Measurements from ENCODE around the gene NPAS2.

NPAS2 gene

GRCh38 chr2:100819370-100820272 is at the start of gene NPAS2:
Gene NPAS2, plus strand, starts transcription at chr2:100820139. Its CDS starts 84,616 bp downstream, at chr2:100904755.
- DNase-seq (ENCODE audit: low read depth) = no peak
- no peak for TF ChIP-seq CTCF (IDR thresholded peaks at IDR 0.05; ENCODE audit: insufficient read depth, low read depth, low read length, missing control alignments)
- no peak within 1 kb of the TSS for H3K4me3 ChIP-seq (ENCODE audit: low read depth, low read length)

GRCh38 chr2:100771125-100771524 is 48.8 kb upstream of the NPAS2 start:
- no peak for TF ChIP-seq CTCF (IDR thresholded peaks at IDR 0.05; ENCODE audit: insufficient read depth, low read depth, low read length, missing control alignments)
- no peak overlapping the region for H3K4me3 ChIP-seq (ENCODE audit: low read depth, low read length)
- DNase-seq (ENCODE audit: low read depth) = no peak

- DNase-seq (ENCODE audit: low read depth) = no peak
- TF ChIP-seq CTCF (IDR thresholded peaks at IDR 0.05; ENCODE audit: insufficient read depth, low read depth, low read length, missing control alignments) = no peak
- H3K4me3 ChIP-seq (ENCODE audit: low read depth, low read length) = no peak overlapping the region
Observed at GRCh38 chr2:100773538-100773937, 46.4 kb upstream of the NPAS2 start.

- TF ChIP-seq CTCF (IDR thresholded peaks at IDR 0.05; ENCODE audit: insufficient read depth, low read depth, low read length, missing control alignments) = no peak
- no peak for DNase-seq (ENCODE audit: low read depth)
- H3K4me3 ChIP-seq (ENCODE audit: low read depth, low read length) = no peak overlapping the region
Observed at GRCh38 chr2:100776445-100776844, 43.5 kb upstream of the NPAS2 start.

GRCh38 chr2:100778637-100779450 is 41.1 kb upstream of the NPAS2 start:
- no peak for TF ChIP-seq CTCF (IDR thresholded peaks at IDR 0.05; ENCODE audit: insufficient read depth, low read depth, low read length, missing control alignments)
- H3K4me3 ChIP-seq (ENCODE audit: low read depth, low read length) = no peak overlapping the region
- DNase-seq (ENCODE audit: low read depth) = no peak

- H3K4me3 ChIP-seq (ENCODE audit: low read depth, low read length) = no peak overlapping the region
- TF ChIP-seq CTCF (IDR thresholded peaks at IDR 0.05; ENCODE audit: insufficient read depth, low read depth, low read length, missing control alignments) = no peak
- DNase-seq (ENCODE audit: low read depth) = no peak
Observed at GRCh38 chr2:100779908-100780202, 40.1 kb upstream of the NPAS2 start.

All from GM12865 (cell line).